A172 (cell line): ENCODE data around the gene AMBN. TPM values are rescaled to one million over a fixed set of nuclear protein-coding genes. Genes with fewer than 3 reads are reported as not detected.
"Not testable (repeated sequence)": the region's sequence is repeated elsewhere in the genome, so short reads cannot be mapped to it uniquely, and the experiment has no call there.

Experiments
- DNase-seq: peaks from one replicate; pipeline ENCODE4 v3.0.0-alpha.2; 2015; ENCODE audit warnings: low spot score
- total RNA-seq: library from RNA; depleted of rRNA; stranded (reverse); fragments of >200 nt; shearing (Covaris generic); gene quantifications from 2 replicates; pipeline ENCODE4 v1.2.3, GENCODE V29; 2014

AMBN gene
- total RNA-seq, 1 experiment from 2014 or later: 0.17 TPM

GRCh38 chr4:70608324-70608723 is 16.3 kb downstream of the AMBN start:
- no peak for DNase-seq

- DNase-seq: no peak
Measured at GRCh38 chr4:70613306-70614183, 21.5 kb downstream of the AMBN start.

- no peak for DNase-seq
Measured at GRCh38 chr4:70614184-70614555, 22.1 kb downstream of the AMBN start.

- no peak for DNase-seq
Measured at GRCh38 chr4:70619288-70619687, 27.2 kb downstream of the AMBN start.

- DNase-seq: no peak
Measured at GRCh38 chr4:70619778-70620177, 27.7 kb downstream of the AMBN start.

GRCh38 chr4:70623323-70623722 is 31.3 kb downstream of the AMBN start:
- no peak for DNase-seq

GRCh38 chr4:70624226-70624793 is 32.3 kb downstream of the AMBN start:
- no peak for DNase-seq

- no peak for DNase-seq
Measured at GRCh38 chr4:70627620-70628019, 35.6 kb downstream of the AMBN start.

- DNase-seq: no peak
Measured at GRCh38 chr4:70628444-70628843, 36.4 kb downstream of the AMBN start, which contains the start of gene ENAM. Gene ENAM (plus strand): TSS chr4:70628744. CDS start chr4:70629501, 757 bp downstream.

- no peak for DNase-seq
Measured at GRCh38 chr4:70629469-70630090, 37.5 kb downstream of the AMBN start.

GRCh38 chr4:70630162-70630561 is 38.1 kb downstream of the AMBN start:
- no peak for DNase-seq

- peak; percentile 49 for DNase-seq
Measured at GRCh38 chr4:70632028-70632427, 40.0 kb downstream of the AMBN start.

- no peak for DNase-seq
Measured at GRCh38 chr4:70634482-70634881, 42.4 kb downstream of the AMBN start.

- no peak for DNase-seq
Measured at GRCh38 chr4:70637239-70637913, 45.3 kb downstream of the AMBN start.

GRCh38 chr4:70640192-70640591 is 48.1 kb downstream of the AMBN start:
- no peak for DNase-seq

- DNase-seq: not testable (repeated sequence)
Measured at GRCh38 chr4:70650741-70651140, 58.7 kb downstream of the AMBN start.

GRCh38 chr4:70651864-70652506 is 59.9 kb downstream of the AMBN start:
- peak; percentile 13 for DNase-seq

GRCh38 chr4:70654605-70655011 is 62.6 kb downstream of the AMBN start:
- DNase-seq: no peak
